Nephron progenitor cell (in vitro differentiated cells): ENCODE data around the gene DHRS3.

Experiments used
- DNase-seq: peaks from one replicate; pipeline ENCODE4 v3.0.0; 2021
- H3K27ac Mint-ChIP-seq: 2 replicates; pipeline ENCODE4 v1.8.0; 2021; ENCODE audit warnings: mild to moderate bottlenecking, moderate library complexity, mixed read lengths
- H3K27me3 Mint-ChIP-seq: 2 replicates; pipeline ENCODE4 v1.8.0; 2021; ENCODE audit warnings: mild to moderate bottlenecking, low read depth, mixed read lengths; ENCODE audit not compliant: poor library complexity
- H3K36me3 Mint-ChIP-seq: 2 replicates; pipeline ENCODE4 v1.8.0; 2021; ENCODE audit warnings: low read depth, mixed read lengths
- H3K4me1 Mint-ChIP-seq: 2 replicates; pipeline ENCODE4 v1.8.0; 2021; ENCODE audit warnings: mixed read lengths
- H3K4me3 Mint-ChIP-seq: 2 replicates; pipeline ENCODE4 v1.8.0; 2021; ENCODE audit warnings: mild to moderate bottlenecking, moderate library complexity, mixed read lengths
- H3K9me3 Mint-ChIP-seq: 2 replicates; pipeline ENCODE4 v1.8.0; 2021; ENCODE audit warnings: mild to moderate bottlenecking, moderate library complexity, mixed read lengths
- CTCF ChIP-seq: fragments of 200-600 bp; sonication (generic); IDR thresholded peaks from 2 replicates; pipeline ENCODE4 v1.5.0; 2021; ENCODE audit warnings: antibody characterized with exemption

DHRS3 gene

GRCh38 chr1:12602659-12603024 lies 15.4 kb downstream of the DHRS3 start:
- H3K4me3 Mint-ChIP-seq, result no peak overlapping the region
- peaks cover 72% of the 10 kb centered on the region for H3K4me1 Mint-ChIP-seq
- no peak overlapping the region for H3K27ac Mint-ChIP-seq

DNA sequence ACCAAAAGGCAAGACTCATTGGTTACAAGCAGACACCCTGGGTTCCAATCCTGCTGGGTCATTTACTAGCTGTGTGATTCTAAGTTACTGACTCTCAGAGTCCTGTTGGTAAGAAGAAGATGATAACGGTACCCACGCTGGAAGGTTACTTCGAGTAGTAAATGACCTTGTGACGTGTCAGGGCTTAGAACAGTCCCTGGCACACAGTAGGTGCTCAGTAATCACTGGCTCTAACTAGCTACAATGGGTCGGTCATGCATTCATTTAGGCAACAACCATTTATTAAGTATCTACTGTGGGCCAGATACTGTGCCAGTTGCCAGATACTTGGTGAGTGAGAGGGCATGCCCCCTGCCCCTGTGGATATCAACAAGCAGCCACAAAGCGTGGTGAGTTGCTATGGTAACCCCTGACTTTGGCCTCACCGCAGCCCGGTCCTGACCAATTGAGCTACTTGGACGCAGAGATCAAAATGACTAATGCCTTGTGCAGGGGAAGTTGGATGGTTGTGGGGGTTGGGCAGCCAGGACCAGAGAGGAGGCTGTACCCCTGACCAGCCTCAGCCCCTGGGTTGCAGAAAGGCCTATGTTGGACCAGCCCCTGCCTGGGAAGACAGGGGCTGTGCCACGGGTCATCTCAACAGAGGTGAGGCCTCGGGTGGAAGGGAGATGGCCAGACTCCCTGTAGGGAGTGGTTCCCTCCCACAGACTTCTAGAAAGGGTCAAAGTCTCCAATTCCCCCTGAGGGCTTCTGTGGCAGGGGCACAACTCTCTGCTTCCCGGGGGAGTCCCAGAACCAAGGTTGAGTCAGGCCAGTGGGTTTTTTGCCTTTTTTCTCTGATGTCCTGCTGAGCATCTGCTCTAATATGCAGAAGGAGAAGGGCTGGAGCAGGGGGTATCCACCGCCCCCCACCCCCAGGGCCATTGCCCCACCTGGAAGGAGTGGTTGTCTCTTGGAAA lies 16.0 kb downstream of the DHRS3 start:
- Mint-ChIP-seq H3K36me3 (peaks cover 17% of the 10 kb centered on the region), H3K9me3 (peaks cover 10% of the 10 kb centered on the region), H3K4me3 (no peak overlapping the region), H3K4me1 (peaks cover 78% of the 10 kb centered on the region), H3K27me3 (peaks cover 16% of the 10 kb centered on the region), H3K27ac (no peak overlapping the region)
- TF ChIP-seq CTCF, result no peak
- DNase-seq, result peak; percentile 59

More at GRCh38 chr1:12602659-12603024, 15.4 kb downstream of the DHRS3 start:
- TF ChIP-seq CTCF, result no peak
- H3K9me3 Mint-ChIP-seq, result peaks cover 16% of the 10 kb centered on the region
- H3K27me3 Mint-ChIP-seq, result peaks cover 12% of the 10 kb centered on the region
- DNase-seq, result no peak
- H3K36me3 Mint-ChIP-seq, result peaks cover 24% of the 10 kb centered on the region

GRCh38 chr1:12600880-12601633 lies 17.0 kb downstream of the DHRS3 start:
- peaks cover 3% of the 10 kb centered on the region for H3K9me3 Mint-ChIP-seq
- H3K4me1 Mint-ChIP-seq, result peaks cover 84% of the 10 kb centered on the region
- DNase-seq, result peak; percentile 45
- peak; percentile 54 for TF ChIP-seq CTCF
- H3K27ac Mint-ChIP-seq, result no peak overlapping the region
- peaks cover 16% of the 10 kb centered on the region for H3K27me3 Mint-ChIP-seq
- H3K36me3 Mint-ChIP-seq, result peaks cover 8% of the 10 kb centered on the region
- H3K4me3 Mint-ChIP-seq, result no peak overlapping the region

DNA sequence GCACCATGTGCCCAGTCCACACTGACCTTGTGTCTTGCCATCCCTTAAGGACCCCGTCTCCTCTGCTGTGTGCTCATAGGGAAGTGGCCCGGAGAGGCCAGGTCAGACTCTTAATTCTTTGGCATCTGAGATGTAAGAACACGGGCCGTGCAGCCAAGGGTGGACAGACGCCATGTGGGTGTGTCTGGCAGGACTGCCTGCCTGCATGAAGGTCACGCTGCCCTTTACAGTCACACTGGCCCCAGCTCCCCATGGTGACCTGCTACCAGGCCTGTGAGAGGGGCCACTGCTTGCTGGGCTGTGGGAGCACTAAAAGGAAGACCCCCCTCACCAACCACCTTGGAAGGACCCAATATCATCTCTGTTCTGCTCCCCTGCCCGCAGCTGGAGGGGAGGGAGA lies 17.7 kb downstream of the DHRS3 start:
- TF ChIP-seq CTCF, result no peak
- no peak for DNase-seq
- H3K9me3 Mint-ChIP-seq, result no peaks in the 10 kb centered on the region
- no peak overlapping the region for H3K4me3 Mint-ChIP-seq
- peaks cover 16% of the 10 kb centered on the region for H3K27me3 Mint-ChIP-seq
- peaks cover under 1% of the 10 kb centered on the region for H3K36me3 Mint-ChIP-seq
- H3K4me1 Mint-ChIP-seq, result peaks cover 84% of the 10 kb centered on the region
- H3K27ac Mint-ChIP-seq, result no peak overlapping the region

DNA sequence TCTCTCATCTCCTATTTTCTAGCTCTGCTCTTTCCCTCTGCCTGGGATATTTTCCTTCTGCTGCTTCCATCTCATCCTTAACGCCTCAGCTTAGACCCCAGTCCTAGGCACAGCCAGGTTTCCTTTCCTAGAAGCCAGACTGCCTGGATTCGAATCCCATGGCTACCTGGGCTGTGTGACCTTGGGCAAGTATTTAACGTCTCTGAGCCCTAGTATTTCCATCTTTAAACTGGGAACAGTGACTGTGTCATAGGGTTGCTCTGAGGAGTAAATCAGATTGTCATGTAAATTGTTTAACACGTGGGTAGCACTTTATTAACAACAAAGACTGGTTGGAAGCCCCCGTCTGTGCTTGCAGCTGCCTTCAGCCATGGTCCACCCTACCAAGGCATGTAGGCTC lies 18.4 kb downstream of the DHRS3 start:
- Mint-ChIP-seq H3K27ac (peak overlapping the region; percentile 17), H3K27me3 (peaks cover 16% of the 10 kb centered on the region), H3K9me3 (no peaks in the 10 kb centered on the region), H3K4me3 (no peak overlapping the region), H3K36me3 (no peaks in the 10 kb centered on the region), H3K4me1 (peaks cover 86% of the 10 kb centered on the region)
- DNase-seq, result no peak
- no peak for TF ChIP-seq CTCF
